GM12864 (cell line): ENCODE results near the gene SERPINF2.

Experiments used
- DNase-seq: peaks from one replicate; pipeline ENCODE4 v3.0.0-alpha.2; 2011; ENCODE audit warnings: low read depth
- H3K4me3 ChIP-seq: 2 replicates; pipeline ENCODE4 v1.5.1; 2011; ENCODE audit warnings: mild to moderate bottlenecking, low read depth, low read length, control low read depth
- TF ChIP-seq, protein P1 (sequence below): IDR thresholded peaks from 2 replicates; pipeline ENCODE4 v1.5.1; 2011; ENCODE audit warnings: low read depth, mild to moderate bottlenecking, moderate library complexity, low read length, control low read depth, inconsistent platforms; ENCODE audit errors: missing control alignments

The SERPINF2 gene

GRCh38 chr17:1731194-1731506 lies 11.5 kb upstream of the SERPINF2 start:
- TF ChIP-seq, protein P1, sequence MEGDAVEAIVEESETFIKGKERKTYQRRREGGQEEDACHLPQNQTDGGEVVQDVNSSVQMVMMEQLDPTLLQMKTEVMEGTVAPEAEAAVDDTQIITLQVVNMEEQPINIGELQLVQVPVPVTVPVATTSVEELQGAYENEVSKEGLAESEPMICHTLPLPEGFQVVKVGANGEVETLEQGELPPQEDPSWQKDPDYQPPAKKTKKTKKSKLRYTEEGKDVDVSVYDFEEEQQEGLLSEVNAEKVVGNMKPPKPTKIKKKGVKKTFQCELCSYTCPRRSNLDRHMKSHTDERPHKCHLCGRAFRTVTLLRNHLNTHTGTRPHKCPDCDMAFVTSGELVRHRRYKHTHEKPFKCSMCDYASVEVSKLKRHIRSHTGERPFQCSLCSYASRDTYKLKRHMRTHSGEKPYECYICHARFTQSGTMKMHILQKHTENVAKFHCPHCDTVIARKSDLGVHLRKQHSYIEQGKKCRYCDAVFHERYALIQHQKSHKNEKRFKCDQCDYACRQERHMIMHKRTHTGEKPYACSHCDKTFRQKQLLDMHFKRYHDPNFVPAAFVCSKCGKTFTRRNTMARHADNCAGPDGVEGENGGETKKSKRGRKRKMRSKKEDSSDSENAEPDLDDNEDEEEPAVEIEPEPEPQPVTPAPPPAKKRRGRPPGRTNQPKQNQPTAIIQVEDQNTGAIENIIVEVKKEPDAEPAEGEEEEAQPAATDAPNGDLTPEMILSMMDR: no peak
- DNase-seq: no peak
- no peak overlapping the region for H3K4me3 ChIP-seq

GRCh38 chr17:1732241-1732832 lies 10.3 kb upstream of the SERPINF2 start:
- TF ChIP-seq, protein P1: no peak
- no peak for DNase-seq
- H3K4me3 ChIP-seq: no peak overlapping the region

GRCh38 chr17:1732833-1733321 lies 9.8 kb upstream of the SERPINF2 start:
- TF ChIP-seq, protein P1: no peak
- no peak overlapping the region for H3K4me3 ChIP-seq
- no peak for DNase-seq

- H3K4me3 ChIP-seq: no peak overlapping the region
- TF ChIP-seq, protein P1: no peak
- no peak for DNase-seq
Measured at GRCh38 chr17:1733759-1734158, 8.9 kb upstream of the SERPINF2 start.

GRCh38 chr17:1735418-1735817 lies 7.3 kb upstream of the SERPINF2 start:
- DNase-seq: no peak
- H3K4me3 ChIP-seq: no peak overlapping the region
- TF ChIP-seq, protein P1: no peak

DNA sequence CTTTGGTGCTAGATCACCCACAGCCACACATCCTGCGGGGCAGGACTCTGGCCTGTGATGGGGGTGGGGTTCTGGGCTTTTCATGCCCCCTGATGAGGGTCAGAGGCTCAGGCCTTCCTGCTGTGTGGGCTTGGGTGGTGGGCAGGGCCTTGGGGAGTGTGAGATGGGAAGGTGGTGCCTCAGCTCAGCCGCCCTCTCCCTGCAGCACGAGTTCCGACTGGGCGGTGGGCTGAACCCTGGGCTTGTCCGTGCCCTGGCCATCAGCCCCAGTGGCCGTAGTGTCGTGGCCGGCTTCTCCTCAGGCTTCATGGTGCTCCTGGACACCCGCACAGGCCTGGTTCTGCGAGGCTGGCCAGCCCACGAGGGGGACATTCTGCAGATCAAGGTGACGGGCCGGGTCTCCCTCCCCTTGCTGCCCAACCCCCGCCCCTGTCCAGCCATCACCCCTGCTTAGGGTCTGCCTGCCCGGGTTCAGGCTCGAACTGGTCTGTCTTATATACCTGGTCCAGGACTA lies 6.8 kb upstream of the SERPINF2 start:
- no peak for DNase-seq
- TF ChIP-seq, protein P1: no peak
- no peak overlapping the region for H3K4me3 ChIP-seq
